Measurements from ENCODE around the gene XPR1.
A peak's percentile ranks its signal among the peaks of the same experiment; 100 is the strongest.

Gene XPR1

GRCh38 chr1:180935326-180936109 lies 303.7 kb downstream of the XPR1 start:
- in situ Hi-C loops (cut with MboI; ENCODE audit: low sequenced_read_pairs, unreplicated experiment) = no loop called here
- no peak for TF ChIP-seq CTCF (IDR thresholded peaks at IDR 0.05; ENCODE audit: borderline replicate concordance, control extremely low read depth, extremely low read depth, insufficient read depth, missing control alignments)

GRCh38 chr1:180936110-180937011 lies 304.5 kb downstream of the XPR1 start:
- no peak for DNase-seq (ENCODE audit: low spot score)
- TF ChIP-seq CTCF (IDR thresholded peaks at IDR 0.05; ENCODE audit: borderline replicate concordance, control extremely low read depth, extremely low read depth, insufficient read depth, missing control alignments) = no peak
- in situ Hi-C loops (cut with MboI; ENCODE audit: low sequenced_read_pairs, unreplicated experiment) = no loop called here

More at GRCh38 chr1:180935326-180936109, 303.7 kb downstream of the XPR1 start:
- peak; percentile 84 for DNase-seq (ENCODE audit: low spot score)

GRCh38 chr1:180937012-180937372 lies 305.2 kb downstream of the XPR1 start:
- no peak for TF ChIP-seq CTCF (IDR thresholded peaks at IDR 0.05; ENCODE audit: borderline replicate concordance, control extremely low read depth, extremely low read depth, insufficient read depth, missing control alignments)
- in situ Hi-C loops (cut with MboI; ENCODE audit: low sequenced_read_pairs, unreplicated experiment) = no loop called here

GRCh38 chr1:180937624-180938225 lies 305.9 kb downstream of the XPR1 start:
- in situ Hi-C loops (cut with MboI; ENCODE audit: low sequenced_read_pairs, unreplicated experiment) = no loop called here
- no peak for TF ChIP-seq CTCF (IDR thresholded peaks at IDR 0.05; ENCODE audit: borderline replicate concordance, control extremely low read depth, extremely low read depth, insufficient read depth, missing control alignments)
- DNase-seq (ENCODE audit: low spot score) = no peak

More at GRCh38 chr1:180937012-180937372, 305.2 kb downstream of the XPR1 start:
- DNase-seq (ENCODE audit: low spot score) = no peak

GRCh38 chr1:180939073-180939710 lies 307.4 kb downstream of the XPR1 start:
- in situ Hi-C loops (cut with MboI; ENCODE audit: low sequenced_read_pairs, unreplicated experiment) = no loop called here
- no peak for DNase-seq (ENCODE audit: low spot score)
- no peak for TF ChIP-seq CTCF (IDR thresholded peaks at IDR 0.05; ENCODE audit: borderline replicate concordance, control extremely low read depth, extremely low read depth, insufficient read depth, missing control alignments)

- no peak for DNase-seq (ENCODE audit: low spot score)
- in situ Hi-C loops (cut with MboI; ENCODE audit: low sequenced_read_pairs, unreplicated experiment) = no loop called here
- no peak for TF ChIP-seq CTCF (IDR thresholded peaks at IDR 0.05; ENCODE audit: borderline replicate concordance, control extremely low read depth, extremely low read depth, insufficient read depth, missing control alignments)
Observed at GRCh38 chr1:180939711-180940103, 307.9 kb downstream of the XPR1 start.
